A673 (cell line): ENCODE measurements around the gene METTL9. TPM values are rescaled to one million over a fixed set of nuclear protein-coding genes. Genes with fewer than 3 reads are reported as not detected.

ENCODE experiments used
- BruUV-seq: library from RNA; stranded (reverse); fragments of 400-500 nt; replicated peaks from 2 replicates; lab custom pipeline; 2021; lab: Mats Ljungman, UMichigan
- CTCF ChIA-PET: fragments of 300-600 bp; sonication (Branson Sonifier 250); formaldehyde crosslinking; loops from one replicate; lab custom pipeline; 2022; ENCODE audit warnings: antibody characterized with exemption; lab: Charles Lee
- POLR2A ChIA-PET: fragments of 300-600 bp; sonication (Branson Sonifier 250); formaldehyde crosslinking; loops from one replicate; lab custom pipeline; 2022; ENCODE audit warnings: antibody characterized with exemption; ENCODE audit not compliant: low non-redundant PET; lab: Charles Lee
- DNase-seq: peaks from one replicate; pipeline ENCODE4 v3.0.0-alpha.2; 2015; ENCODE audit warnings: low spot score
- H3K27ac ChIP-seq: fragments of 200-600 bp; sonication (generic); 2 replicates; pipeline ENCODE4 v1.5.1; 2016; ENCODE audit warnings: mixed run types, low read depth, mild to moderate bottlenecking, mixed read lengths, antibody characterized with exemption, low read length; ENCODE audit not compliant: poor library complexity, severe bottlenecking
- H3K27me3 ChIP-seq: fragments of 200-600 bp; sonication (generic); replicated peaks from 2 replicates; pipeline ENCODE4 v1.6.1; 2017; ENCODE audit warnings: mixed run types, low read depth, mild to moderate bottlenecking, mixed read lengths, antibody characterized with exemption, low read length; ENCODE audit not compliant: insufficient read depth, poor library complexity
- H3K36me3 ChIP-seq: fragments of 200-600 bp; sonication (generic); 2 replicates; pipeline ENCODE4 v1.6.1; 2016; ENCODE audit warnings: mixed run types, mild to moderate bottlenecking, mixed read lengths, antibody characterized with exemption, low read length; ENCODE audit not compliant: insufficient read depth, poor library complexity, severe bottlenecking
- H3K4me1 ChIP-seq: fragments of 200-600 bp; sonication (generic); 2 replicates; pipeline ENCODE4 v1.6.1; 2017; ENCODE audit warnings: mixed run types, mild to moderate bottlenecking, mixed read lengths, antibody characterized with exemption, low read length; ENCODE audit not compliant: insufficient read depth, poor library complexity, severe bottlenecking
- H3K4me3 ChIP-seq: fragments of 200-600 bp; sonication (generic); 2 replicates; pipeline ENCODE4 v1.5.1; 2016; ENCODE audit warnings: low read depth, mixed run types, mild to moderate bottlenecking, mixed read lengths, low read length; ENCODE audit not compliant: poor library complexity, severe bottlenecking
- H3K9me3 ChIP-seq: fragments of 200-600 bp; sonication (generic); 2 replicates; pipeline ENCODE4 v1.6.1; 2016; ENCODE audit warnings: mixed run types, low read depth, mild to moderate bottlenecking, mixed read lengths, antibody characterized with exemption, low read length; ENCODE audit not compliant: poor library complexity, severe bottlenecking
- EZH2 ChIP-seq: fragments of 200-600 bp; sonication (generic); IDR thresholded peaks from 2 replicates; pipeline ENCODE4 v1.6.1; 2017; ENCODE audit warnings: borderline replicate concordance, low read depth, mild to moderate bottlenecking, mixed read lengths, antibody characterized with exemption, low read length; ENCODE audit not compliant: poor library complexity, severe bottlenecking
- intact Hi-C: fragments of 100-400 bp; cut with micrococcal nuclease; formaldehyde crosslinking; loops from one replicate; pipeline ENCODE4 v1.10.0; 2022; ENCODE audit not compliant: unreplicated experiment
- total RNA-seq: library from RNA; stranded (reverse); gene quantifications from 2 replicates; pipeline ENCODE4 v1.2.3, GENCODE V29; 2021
- TF ChIP-seq, protein P1 (sequence below): fragments of 300-800, 200-600 bp; sonication (generic); conservative IDR thresholded peaks from 2 replicates; pipeline ENCODE4 v1.5.1; 2017; ENCODE audit warnings: low read depth, mild to moderate bottlenecking, antibody characterized with exemption, low read length, moderate library complexity, mixed read lengths

METTL9 gene
- total RNA-seq, 1 experiment from 2014 or later, result 151 TPM

DNA sequence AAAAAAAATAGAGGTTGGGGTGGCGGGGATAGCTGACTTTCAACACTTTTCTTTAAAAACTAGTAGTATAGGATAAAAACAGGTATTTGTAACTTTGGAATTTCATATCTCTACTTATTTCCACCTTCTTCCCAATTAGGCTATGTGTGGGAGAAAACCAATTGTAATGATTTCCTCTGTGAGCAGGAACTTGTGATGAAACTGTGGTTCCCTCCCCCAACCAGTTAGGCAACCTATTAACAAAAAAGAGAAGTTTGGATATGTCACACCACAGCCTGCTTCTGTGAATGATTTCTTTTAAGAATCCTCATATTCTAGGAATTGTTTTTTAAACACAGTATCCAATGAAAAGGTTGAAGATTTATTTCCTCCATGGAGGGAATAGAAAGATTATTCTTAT is 51.1 kb downstream of the METTL9 start:
- no peak overlapping the region for H3K27ac ChIP-seq
- H3K4me3 ChIP-seq, result no peak overlapping the region
- H3K9me3 ChIP-seq, result no peaks in the 10 kb centered on the region
- ChIA-PET CTCF (interaction anchor here (0.6 to 0.9 kb wide), 2 partner anchors 10 to 1602 kb away, joined by 3 to 4 read pairs; no protein-coding TSS in a partner anchor), POLR2A (no interaction called here)
- no peak for DNase-seq
- H3K4me1 ChIP-seq, result no peaks in the 10 kb centered on the region
- peaks cover 5% of the 10 kb centered on the region for H3K36me3 ChIP-seq
- TF ChIP-seq, protein P1, sequence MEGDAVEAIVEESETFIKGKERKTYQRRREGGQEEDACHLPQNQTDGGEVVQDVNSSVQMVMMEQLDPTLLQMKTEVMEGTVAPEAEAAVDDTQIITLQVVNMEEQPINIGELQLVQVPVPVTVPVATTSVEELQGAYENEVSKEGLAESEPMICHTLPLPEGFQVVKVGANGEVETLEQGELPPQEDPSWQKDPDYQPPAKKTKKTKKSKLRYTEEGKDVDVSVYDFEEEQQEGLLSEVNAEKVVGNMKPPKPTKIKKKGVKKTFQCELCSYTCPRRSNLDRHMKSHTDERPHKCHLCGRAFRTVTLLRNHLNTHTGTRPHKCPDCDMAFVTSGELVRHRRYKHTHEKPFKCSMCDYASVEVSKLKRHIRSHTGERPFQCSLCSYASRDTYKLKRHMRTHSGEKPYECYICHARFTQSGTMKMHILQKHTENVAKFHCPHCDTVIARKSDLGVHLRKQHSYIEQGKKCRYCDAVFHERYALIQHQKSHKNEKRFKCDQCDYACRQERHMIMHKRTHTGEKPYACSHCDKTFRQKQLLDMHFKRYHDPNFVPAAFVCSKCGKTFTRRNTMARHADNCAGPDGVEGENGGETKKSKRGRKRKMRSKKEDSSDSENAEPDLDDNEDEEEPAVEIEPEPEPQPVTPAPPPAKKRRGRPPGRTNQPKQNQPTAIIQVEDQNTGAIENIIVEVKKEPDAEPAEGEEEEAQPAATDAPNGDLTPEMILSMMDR, result no peak
- TF ChIP-seq EZH2, result no peak
- H3K27me3 ChIP-seq, result no peaks in the 10 kb centered on the region
- intact Hi-C loops, result no loop called here
- no TSS peak for BruUV-seq

DNA sequence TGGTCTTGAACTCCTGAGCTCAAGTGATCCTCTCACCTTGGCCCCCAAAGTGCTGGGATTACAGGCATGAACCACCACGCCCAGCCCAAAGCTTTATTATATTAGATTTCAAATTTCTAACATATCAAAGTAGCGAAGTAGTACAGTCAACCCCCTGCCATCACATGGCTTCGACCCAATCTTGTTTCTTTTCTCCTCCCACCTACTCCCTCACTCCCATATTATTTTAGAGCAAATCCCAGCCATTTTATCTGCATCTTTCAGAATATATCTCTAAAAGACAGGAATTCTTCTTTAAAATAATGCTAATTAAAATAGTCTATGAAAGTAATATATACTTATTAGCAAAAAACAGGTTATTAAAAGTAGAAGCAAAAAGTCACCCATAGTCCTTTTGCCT is 52.1 kb downstream of the METTL9 start:
- Histone ChIP-seq H3K27me3 (no peaks in the 10 kb centered on the region), H3K4me1 (no peaks in the 10 kb centered on the region), H3K4me3 (no peak overlapping the region), H3K27ac (no peak overlapping the region), H3K9me3 (no peaks in the 10 kb centered on the region), H3K36me3 (peaks cover 6% of the 10 kb centered on the region)
- CTCF ChIA-PET, result interaction anchor here (0.9 kb wide), 1 partner anchor 11 kb away, joined by 3 read pairs; no protein-coding TSS in a partner anchor
- POLR2A ChIA-PET, result no interaction called here
- no peak for TF ChIP-seq EZH2
- no peak for DNase-seq
- no TSS peak for BruUV-seq
- intact Hi-C loops, result no loop called here

DNA sequence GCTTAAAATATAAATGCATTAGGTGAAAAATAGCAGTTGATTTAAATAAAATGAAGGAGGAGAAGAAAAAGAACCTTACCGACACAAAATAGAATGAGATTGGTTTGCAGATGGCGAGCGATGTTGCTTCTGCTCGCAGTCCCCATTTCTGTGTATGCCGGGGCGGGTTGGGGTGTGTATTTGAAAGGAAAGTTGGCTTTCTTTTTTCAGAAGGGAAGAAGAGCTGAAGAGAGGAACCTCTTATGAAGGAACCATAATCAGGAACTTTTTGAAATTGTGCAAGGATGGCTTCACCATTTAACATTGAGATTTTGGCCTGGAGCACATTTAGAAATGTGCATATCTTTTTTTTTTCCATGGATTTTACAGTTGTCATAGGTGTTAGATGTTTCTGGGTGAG is 53.1 kb downstream of the METTL9 start, which contains the start of gene IGSF6:
Gene IGSF6, minus strand, starts transcription at position 156 of the 400 bp plus-strand sequence. Its CDS starts 10 bp downstream, at position 146.
- intact Hi-C loops, result no loop called here
- Histone ChIP-seq H3K4me1 (no peaks in the 10 kb centered on the region), H3K36me3 (peaks cover 6% of the 10 kb centered on the region), H3K27ac (no peak within 1 kb of the TSS), H3K27me3 (no peaks in the 10 kb centered on the region), H3K4me3 (no peak within 1 kb of the TSS), H3K9me3 (no peaks in the 10 kb centered on the region)
- CTCF ChIA-PET, result interaction anchor here (0.5 kb wide), 1 partner anchor 9 kb away, joined by 7 read pairs; no protein-coding TSS in a partner anchor
- POLR2A ChIA-PET, result no interaction called here
- no TSS peak for BruUV-seq
- no peak for DNase-seq
- TF ChIP-seq, protein P1, result no peak
- TF ChIP-seq EZH2, result no peak

DNA sequence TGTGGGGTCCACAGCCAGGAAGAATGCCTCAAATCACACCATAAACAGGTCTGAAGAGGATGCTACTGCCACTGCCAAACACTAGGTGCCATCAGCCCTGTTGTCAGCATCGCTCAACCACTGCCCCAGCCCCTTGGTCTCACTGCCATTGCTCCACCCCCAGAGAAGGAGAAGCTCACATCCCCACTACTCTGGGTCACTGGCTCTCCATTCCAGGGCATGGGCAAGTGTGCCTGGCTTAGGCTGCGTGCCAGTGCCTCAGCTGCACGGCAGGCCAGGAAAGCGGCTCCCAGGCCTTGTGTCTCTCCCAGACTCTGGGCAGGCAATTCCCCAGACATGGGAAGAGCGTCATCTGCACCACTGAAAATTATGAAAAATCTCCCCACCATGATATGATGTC is 54.2 kb downstream of the METTL9 start:
- ChIA-PET POLR2A (no interaction called here), CTCF (interaction anchor here (0.5 kb wide), 1 partner anchor 1188 kb away, joined by 10 read pairs; no protein-coding TSS in a partner anchor)
- H3K9me3 ChIP-seq, result no peaks in the 10 kb centered on the region
- no TSS peak for BruUV-seq
- DNase-seq, result no peak
- peaks cover 6% of the 10 kb centered on the region for H3K36me3 ChIP-seq
- TF ChIP-seq EZH2, result no peak
- TF ChIP-seq, protein P1, result no peak
- intact Hi-C loops, result no loop called here
- H3K27ac ChIP-seq, result no peak overlapping the region
- H3K4me1 ChIP-seq, result no peaks in the 10 kb centered on the region
- no peak overlapping the region for H3K4me3 ChIP-seq
- no peaks in the 10 kb centered on the region for H3K27me3 ChIP-seq
